Measurements from ENCODE around the gene TRAPPC2. TPM values are rescaled to one million over a fixed set of nuclear protein-coding genes. Genes with fewer than 3 reads are reported as not detected.

Gene TRAPPC2
- total and polyA plus RNA-seq, 4 donors, result 3.1 to 12.3 (median 8.8) TPM

DNA sequence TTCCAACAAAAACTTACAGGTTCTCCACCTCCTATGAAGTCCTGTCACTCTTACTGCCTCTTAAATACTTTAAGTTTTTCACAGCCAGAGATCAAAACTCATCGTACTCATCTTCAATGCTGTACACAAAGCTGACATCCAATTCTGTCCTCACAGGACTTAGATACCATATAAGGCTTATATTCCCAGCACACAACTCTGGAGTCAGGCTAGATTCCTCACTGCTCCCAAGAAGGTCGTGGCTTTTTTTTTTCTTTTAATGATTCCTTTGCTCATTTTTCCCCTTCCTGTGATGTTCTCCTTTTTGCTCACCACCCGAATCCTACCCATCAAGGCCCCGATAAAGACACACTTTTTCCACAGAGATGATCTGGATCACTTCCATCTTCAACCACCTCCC is 914 bp downstream of the TRAPPC2 start:
- Histone ChIP-seq H3K9me3 (ENCODE audit: control insufficient read depth in 4 of 4, low read length in 3 of 4) (no peaks in the 10 kb centered on the region), H3K9ac (ENCODE audit: low read depth in 1 of 2, low read length in 2 of 2) (peak overlapping the region; percentile 84 to 90), H3K27me3 (ENCODE audit: control insufficient read depth in 4 of 4, insufficient read depth in 4 of 4, low read length in 3 of 4) (no peaks in the 10 kb centered on the region), H3K4me3 (ENCODE audit: low read depth in 1 of 3, low read length in 3 of 3) (peak overlapping the region; percentile 85 to 99 (median 98)), H3K36me3 (ENCODE audit: control insufficient read depth in 4 of 4, insufficient read depth in 3 of 4, low read depth in 1 of 4, low read length in 3 of 4) (peaks cover 0 to 3% (median 0%) of the 10 kb centered on the region in 4 donors), H3K27ac (ENCODE audit: low read depth in 1 of 2, low read length in 2 of 2) (no peak overlapping the region), H3K4me1 (ENCODE audit: control insufficient read depth in 4 of 4, insufficient read depth in 4 of 4, low read length in 3 of 4) (peaks cover 1 to 25% (median 11%) of the 10 kb centered on the region in 4 donors)
- no peak for DNase-seq (ENCODE audit: low spot score)
- WGBS, result 35% methylated on average over 4 of the region's 4 CpGs
- TF ChIP-seq GABPA (IDR thresholded peaks at IDR 0.05 in 1 of 2, conservative IDR thresholded peaks at IDR 0.05 in 1 of 2), result no peak
- TF ChIP-seq, protein P1, sequence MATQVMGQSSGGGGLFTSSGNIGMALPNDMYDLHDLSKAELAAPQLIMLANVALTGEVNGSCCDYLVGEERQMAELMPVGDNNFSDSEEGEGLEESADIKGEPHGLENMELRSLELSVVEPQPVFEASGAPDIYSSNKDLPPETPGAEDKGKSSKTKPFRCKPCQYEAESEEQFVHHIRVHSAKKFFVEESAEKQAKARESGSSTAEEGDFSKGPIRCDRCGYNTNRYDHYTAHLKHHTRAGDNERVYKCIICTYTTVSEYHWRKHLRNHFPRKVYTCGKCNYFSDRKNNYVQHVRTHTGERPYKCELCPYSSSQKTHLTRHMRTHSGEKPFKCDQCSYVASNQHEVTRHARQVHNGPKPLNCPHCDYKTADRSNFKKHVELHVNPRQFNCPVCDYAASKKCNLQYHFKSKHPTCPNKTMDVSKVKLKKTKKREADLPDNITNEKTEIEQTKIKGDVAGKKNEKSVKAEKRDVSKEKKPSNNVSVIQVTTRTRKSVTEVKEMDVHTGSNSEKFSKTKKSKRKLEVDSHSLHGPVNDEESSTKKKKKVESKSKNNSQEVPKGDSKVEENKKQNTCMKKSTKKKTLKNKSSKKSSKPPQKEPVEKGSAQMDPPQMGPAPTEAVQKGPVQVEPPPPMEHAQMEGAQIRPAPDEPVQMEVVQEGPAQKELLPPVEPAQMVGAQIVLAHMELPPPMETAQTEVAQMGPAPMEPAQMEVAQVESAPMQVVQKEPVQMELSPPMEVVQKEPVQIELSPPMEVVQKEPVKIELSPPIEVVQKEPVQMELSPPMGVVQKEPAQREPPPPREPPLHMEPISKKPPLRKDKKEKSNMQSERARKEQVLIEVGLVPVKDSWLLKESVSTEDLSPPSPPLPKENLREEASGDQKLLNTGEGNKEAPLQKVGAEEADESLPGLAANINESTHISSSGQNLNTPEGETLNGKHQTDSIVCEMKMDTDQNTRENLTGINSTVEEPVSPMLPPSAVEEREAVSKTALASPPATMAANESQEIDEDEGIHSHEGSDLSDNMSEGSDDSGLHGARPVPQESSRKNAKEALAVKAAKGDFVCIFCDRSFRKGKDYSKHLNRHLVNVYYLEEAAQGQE (IDR thresholded peaks at IDR 0.05), result no peak
- TF ChIP-seq, protein P2, sequence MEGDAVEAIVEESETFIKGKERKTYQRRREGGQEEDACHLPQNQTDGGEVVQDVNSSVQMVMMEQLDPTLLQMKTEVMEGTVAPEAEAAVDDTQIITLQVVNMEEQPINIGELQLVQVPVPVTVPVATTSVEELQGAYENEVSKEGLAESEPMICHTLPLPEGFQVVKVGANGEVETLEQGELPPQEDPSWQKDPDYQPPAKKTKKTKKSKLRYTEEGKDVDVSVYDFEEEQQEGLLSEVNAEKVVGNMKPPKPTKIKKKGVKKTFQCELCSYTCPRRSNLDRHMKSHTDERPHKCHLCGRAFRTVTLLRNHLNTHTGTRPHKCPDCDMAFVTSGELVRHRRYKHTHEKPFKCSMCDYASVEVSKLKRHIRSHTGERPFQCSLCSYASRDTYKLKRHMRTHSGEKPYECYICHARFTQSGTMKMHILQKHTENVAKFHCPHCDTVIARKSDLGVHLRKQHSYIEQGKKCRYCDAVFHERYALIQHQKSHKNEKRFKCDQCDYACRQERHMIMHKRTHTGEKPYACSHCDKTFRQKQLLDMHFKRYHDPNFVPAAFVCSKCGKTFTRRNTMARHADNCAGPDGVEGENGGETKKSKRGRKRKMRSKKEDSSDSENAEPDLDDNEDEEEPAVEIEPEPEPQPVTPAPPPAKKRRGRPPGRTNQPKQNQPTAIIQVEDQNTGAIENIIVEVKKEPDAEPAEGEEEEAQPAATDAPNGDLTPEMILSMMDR (IDR thresholded peaks at IDR 0.05; ENCODE audit: low read depth, low read length, missing input control), result no peak
- no peak for TF ChIP-seq FOXA1 (IDR thresholded peaks at IDR 0.05)
- TF ChIP-seq SP1 (IDR thresholded peaks at IDR 0.05), result no peak
- no peak for TF ChIP-seq RAD21 (IDR thresholded peaks at IDR 0.05)
- TF ChIP-seq EGR1 (IDR thresholded peaks at IDR 0.05; ENCODE audit: low read depth in 2 of 2), result no peak
- TF ChIP-seq, protein P3, sequence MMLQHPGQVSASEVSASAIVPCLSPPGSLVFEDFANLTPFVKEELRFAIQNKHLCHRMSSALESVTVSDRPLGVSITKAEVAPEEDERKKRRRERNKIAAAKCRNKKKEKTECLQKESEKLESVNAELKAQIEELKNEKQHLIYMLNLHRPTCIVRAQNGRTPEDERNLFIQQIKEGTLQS (IDR thresholded peaks at IDR 0.05), result no peak
- no peak for TF ChIP-seq YY1 (IDR thresholded peaks at IDR 0.05)
- TF ChIP-seq, protein P4, sequence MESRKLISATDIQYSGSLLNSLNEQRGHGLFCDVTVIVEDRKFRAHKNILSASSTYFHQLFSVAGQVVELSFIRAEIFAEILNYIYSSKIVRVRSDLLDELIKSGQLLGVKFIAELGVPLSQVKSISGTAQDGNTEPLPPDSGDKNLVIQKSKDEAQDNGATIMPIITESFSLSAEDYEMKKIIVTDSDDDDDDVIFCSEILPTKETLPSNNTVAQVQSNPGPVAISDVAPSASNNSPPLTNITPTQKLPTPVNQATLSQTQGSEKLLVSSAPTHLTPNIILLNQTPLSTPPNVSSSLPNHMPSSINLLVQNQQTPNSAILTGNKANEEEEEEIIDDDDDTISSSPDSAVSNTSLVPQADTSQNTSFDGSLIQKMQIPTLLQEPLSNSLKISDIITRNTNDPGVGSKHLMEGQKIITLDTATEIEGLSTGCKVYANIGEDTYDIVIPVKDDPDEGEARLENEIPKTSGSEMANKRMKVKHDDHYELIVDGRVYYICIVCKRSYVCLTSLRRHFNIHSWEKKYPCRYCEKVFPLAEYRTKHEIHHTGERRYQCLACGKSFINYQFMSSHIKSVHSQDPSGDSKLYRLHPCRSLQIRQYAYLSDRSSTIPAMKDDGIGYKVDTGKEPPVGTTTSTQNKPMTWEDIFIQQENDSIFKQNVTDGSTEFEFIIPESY (IDR thresholded peaks at IDR 0.05), result no peak

DNA sequence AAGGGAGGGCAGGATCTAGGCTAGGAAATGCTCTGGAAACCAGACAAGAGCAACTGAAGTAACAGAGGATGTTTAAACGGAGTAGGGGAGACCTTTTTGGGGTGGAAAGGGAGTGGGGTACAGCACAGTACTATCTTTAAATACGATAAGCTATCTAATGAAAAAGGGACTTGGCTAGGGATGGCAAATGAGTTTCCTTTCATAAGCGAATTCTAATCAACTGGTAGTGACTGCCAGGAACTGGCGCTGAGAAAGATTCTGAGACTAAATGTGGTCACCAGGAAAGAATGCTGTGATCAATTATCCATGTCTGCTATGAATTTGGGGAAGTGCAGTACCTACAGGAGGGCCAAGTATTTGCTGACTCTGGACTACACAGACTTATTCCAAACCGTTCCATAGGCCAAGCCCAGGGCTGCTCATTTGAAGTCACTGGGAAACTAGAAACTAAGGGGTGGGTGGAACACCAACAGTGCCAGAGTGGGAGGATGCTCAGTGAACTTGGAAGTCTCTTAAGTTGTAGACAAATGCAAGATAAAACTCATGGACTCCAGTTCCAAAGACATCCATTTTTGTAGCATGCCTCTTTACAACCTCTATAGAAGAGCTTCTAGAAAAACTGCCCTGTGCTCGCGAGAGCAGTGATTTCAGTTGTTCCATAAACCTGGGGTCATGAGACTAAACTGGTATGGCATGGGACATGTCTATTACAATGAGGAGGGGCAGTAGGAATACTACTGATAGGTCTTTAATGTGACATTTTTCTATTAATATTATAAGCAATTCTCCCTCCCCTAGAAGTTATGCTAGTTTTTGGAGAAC is 2.0 kb downstream of the TRAPPC2 start:
- Histone ChIP-seq H3K27ac (ENCODE audit: low read depth in 1 of 2, low read length in 2 of 2) (no peak overlapping the region), H3K27me3 (ENCODE audit: control insufficient read depth in 4 of 4, insufficient read depth in 4 of 4, low read length in 3 of 4) (no peaks in the 10 kb centered on the region), H3K9me3 (ENCODE audit: control insufficient read depth in 4 of 4, low read length in 3 of 4) (no peaks in the 10 kb centered on the region), H3K36me3 (ENCODE audit: control insufficient read depth in 4 of 4, insufficient read depth in 3 of 4, low read depth in 1 of 4, low read length in 3 of 4) (peaks cover 0 to 2% (median 0%) of the 10 kb centered on the region in 4 donors), H3K4me1 (ENCODE audit: control insufficient read depth in 4 of 4, insufficient read depth in 4 of 4, low read length in 3 of 4) (peaks cover 1 to 25% (median 11%) of the 10 kb centered on the region in 4 donors), H3K4me3 (ENCODE audit: low read depth in 1 of 3, low read length in 3 of 3) (no peak overlapping the region), H3K9ac (ENCODE audit: low read depth in 1 of 2, low read length in 2 of 2) (no peak overlapping the region)
- WGBS, result 73% methylated on average over 7 of the region's 7 CpGs
- DNase-seq (ENCODE audit: low spot score), result no peak
- TF ChIP-seq RXRA (IDR thresholded peaks at IDR 0.05) (no peak), GABPA (IDR thresholded peaks at IDR 0.05 in 1 of 2, conservative IDR thresholded peaks at IDR 0.05 in 1 of 2) (no peak), HNF4A (conservative IDR thresholded peaks at IDR 0.05) (no peak), RAD21 (IDR thresholded peaks at IDR 0.05) (no peak), SP1 (IDR thresholded peaks at IDR 0.05) (no peak), FOXA2 (IDR thresholded peaks at IDR 0.05) (no peak), YY1 (IDR thresholded peaks at IDR 0.05) (no peak), FOXA1 (IDR thresholded peaks at IDR 0.05) (no peak)
- TF ChIP-seq, protein P2 (IDR thresholded peaks at IDR 0.05; ENCODE audit: low read depth, low read length, missing input control), result no peak
- TF ChIP-seq, protein P5, sequence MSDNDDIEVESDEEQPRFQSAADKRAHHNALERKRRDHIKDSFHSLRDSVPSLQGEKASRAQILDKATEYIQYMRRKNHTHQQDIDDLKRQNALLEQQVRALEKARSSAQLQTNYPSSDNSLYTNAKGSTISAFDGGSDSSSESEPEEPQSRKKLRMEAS (IDR thresholded peaks at IDR 0.05), result no peak
- TF ChIP-seq, protein P4 (IDR thresholded peaks at IDR 0.05), result no peak
